Activated CD4-positive, alpha-beta T cell treated with anti-CD3 and anti-CD28 coated beads for 24 hours (primary cell): Measurements from ENCODE around the gene RAB13.

Experiments used
- DNase-seq, 2 donors: peaks; one replicate each; pipeline ENCODE4 v3.0.0-alpha.2; 2020; ENCODE audit warnings: low read depth in 2 of 2

RAB13 gene

GRCh38 chr1:153978274-153978909 lies 7.7 kb downstream of the RAB13 start:
- no peak for DNase-seq

GRCh38 chr1:153977250-153978240 lies 8.6 kb downstream of the RAB13 start, which contains the start of gene JTB:
Gene JTB, minus strand, starts transcription at chr1:153977674. Its CDS starts 422 bp downstream, at chr1:153977252.
- DNase-seq: peak; percentile 75 to 82

GRCh38 chr1:153976819-153977249 lies 9.3 kb downstream of the RAB13 start:
- no peak for DNase-seq

- DNase-seq: no peak
Measured at GRCh38 chr1:153973525-153973924, 12.6 kb downstream of the RAB13 start.

GRCh38 chr1:153973071-153973470 lies 13.1 kb downstream of the RAB13 start:
- DNase-seq: no peak

- DNase-seq: no peak
Measured at GRCh38 chr1:153970346-153970745, 15.8 kb downstream of the RAB13 start.

- no peak for DNase-seq
Measured at GRCh38 chr1:153968972-153969371, 17.2 kb downstream of the RAB13 start.

- DNase-seq: no peak
Measured at GRCh38 chr1:153968408-153968807, 17.7 kb downstream of the RAB13 start.

GRCh38 chr1:153968000-153968363 lies 18.2 kb downstream of the RAB13 start:
- DNase-seq: no peak

GRCh38 chr1:153967107-153967999 lies 18.8 kb downstream of the RAB13 start, which contains the start of gene CREB3L4:
Gene CREB3L4, plus strand, starts transcription at chr1:153967902. Its CDS starts 624 bp downstream, at chr1:153968526.
- DNase-seq: peak; percentile 73 to 74

GRCh38 chr1:153963850-153964331 lies 22.2 kb downstream of the RAB13 start:
- no peak for DNase-seq

- peak; percentile 94 to 97 for DNase-seq
Measured at GRCh38 chr1:153963030-153963849, 22.9 kb downstream of the RAB13 start, which contains the start of gene SLC39A1. Gene SLC39A1, minus strand, starts transcription at chr1:153963537. Its CDS starts 822 bp downstream, at chr1:153962715.

GRCh38 chr1:153962088-153963029 lies 23.8 kb downstream of the RAB13 start:
- no peak for DNase-seq

- no peak for DNase-seq
Measured at GRCh38 chr1:153961421-153961820, 24.7 kb downstream of the RAB13 start.

- DNase-seq: no peak
Measured at GRCh38 chr1:153960206-153960605, 25.9 kb downstream of the RAB13 start.

- DNase-seq: no peak
Measured at GRCh38 chr1:153959454-153959853, 26.7 kb downstream of the RAB13 start.

- no peak for DNase-seq
Measured at GRCh38 chr1:153958961-153959260, 27.2 kb downstream of the RAB13 start.

GRCh38 chr1:153958111-153958960 lies 27.8 kb downstream of the RAB13 start, which contains the start of gene CRTC2:
Gene CRTC2, minus strand, starts transcription at chr1:153958612. Its CDS starts 115 bp downstream, at chr1:153958497.
- peak; percentile 96 for DNase-seq
